GM18499 (cell line): Measurements from ENCODE around the gene THOC6.
A peak's percentile ranks its signal among the peaks of the same experiment; 100 is the strongest.

Experiments
- ATAC-seq: cut with Tn5 transposase; IDR thresholded peaks from one replicate; pipeline ENCODE4 v1.9.1; 2021; ENCODE audit warnings: moderate number of reproducible peaks; ENCODE audit not compliant: insufficient read depth, unreplicated experiment

The THOC6 gene

DNA sequence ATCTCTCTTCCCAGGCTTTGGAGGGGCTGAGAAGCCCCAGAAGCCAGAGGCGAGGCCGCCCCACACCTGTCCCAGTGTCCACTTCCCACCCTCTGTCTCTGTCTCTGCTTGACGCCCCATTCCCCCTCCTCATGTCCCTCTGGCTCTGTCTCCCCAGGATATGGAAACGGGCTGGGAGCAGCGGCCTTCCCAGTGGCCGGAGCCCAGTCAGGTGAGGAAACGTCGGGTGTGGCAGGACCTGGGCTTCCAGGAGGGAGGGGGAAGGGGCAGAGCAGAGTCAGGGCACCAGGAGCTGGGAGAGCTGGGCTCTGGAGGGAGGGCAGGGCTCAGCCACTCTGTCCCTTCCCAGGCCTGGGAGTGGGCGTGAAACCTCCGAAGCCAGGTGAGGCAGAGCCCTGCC, 32.9 kb upstream of the THOC6 start:
- no peak for ATAC-seq

GRCh38 chr16:2991566-2992261, 32.1 kb upstream of the THOC6 start:
- ATAC-seq, result no peak

GRCh38 chr16:2992383-2993081, 31.3 kb upstream of the THOC6 start:
- no peak for ATAC-seq

DNA sequence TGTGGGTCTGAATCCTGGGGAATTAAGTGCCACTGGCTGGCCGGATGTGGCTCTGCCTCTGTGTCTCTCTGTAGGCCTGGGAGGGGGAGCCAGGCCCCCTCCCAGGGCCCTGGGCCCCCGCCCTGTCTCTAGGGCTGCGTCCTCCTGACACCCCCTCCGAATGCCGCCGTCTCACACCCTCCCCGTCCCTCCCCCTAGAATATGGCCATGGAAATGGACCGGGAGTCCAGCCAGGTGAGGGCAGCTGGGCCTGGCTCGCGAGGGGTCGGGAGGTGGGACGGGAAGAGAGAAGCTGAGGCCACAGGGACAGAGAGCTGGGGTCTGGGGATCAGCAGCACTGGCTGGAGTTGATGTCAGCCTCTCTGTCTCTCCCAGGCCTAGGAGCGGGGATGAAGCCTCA, 27.5 kb upstream of the THOC6 start:
- ATAC-seq, result no peak

GRCh38 chr16:2999929-3000328, 23.9 kb upstream of the THOC6 start:
- ATAC-seq, result no peak

DNA sequence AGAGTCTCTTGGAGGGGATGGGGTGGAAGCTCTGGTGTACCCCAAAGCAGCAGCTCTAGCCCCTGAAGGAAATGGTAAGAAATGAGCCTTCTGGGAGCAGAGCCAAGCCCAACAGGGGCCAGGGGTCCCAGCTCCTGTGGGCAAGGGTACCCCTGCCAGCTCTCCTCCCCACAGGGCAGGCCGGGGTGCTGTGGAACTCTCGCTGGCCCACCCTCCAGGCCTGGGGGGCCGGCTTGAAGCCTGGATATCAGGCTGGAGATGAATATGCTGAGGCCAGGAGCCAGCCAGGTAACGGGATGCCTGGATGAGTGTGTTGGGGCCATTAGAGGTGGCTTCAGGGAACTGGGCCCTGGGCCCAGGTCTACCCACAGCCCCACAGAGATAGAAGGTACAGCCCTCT, 23.3 kb upstream of the THOC6 start:
- ATAC-seq, result no peak

DNA sequence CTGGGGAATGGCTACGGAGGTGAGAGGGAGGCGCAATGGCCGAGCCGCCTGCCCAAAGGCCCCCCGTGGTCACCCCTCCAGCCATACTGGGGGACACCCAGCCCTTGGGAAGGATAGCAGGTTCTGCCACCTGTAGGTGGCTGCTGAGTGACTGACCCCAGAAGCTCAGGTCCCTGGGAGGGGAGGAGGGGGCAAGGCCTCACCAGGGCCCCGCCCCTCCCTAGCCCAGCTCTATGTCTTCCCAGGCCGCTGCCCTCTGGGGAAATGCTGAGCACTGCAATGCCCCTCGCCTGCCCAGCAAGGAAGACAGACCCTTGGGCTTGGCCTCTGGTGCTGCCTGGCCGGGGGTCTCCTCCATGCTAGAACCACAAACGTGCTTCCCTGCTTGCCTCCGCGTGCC, 22.5 kb upstream of the THOC6 start:
- no peak for ATAC-seq

DNA sequence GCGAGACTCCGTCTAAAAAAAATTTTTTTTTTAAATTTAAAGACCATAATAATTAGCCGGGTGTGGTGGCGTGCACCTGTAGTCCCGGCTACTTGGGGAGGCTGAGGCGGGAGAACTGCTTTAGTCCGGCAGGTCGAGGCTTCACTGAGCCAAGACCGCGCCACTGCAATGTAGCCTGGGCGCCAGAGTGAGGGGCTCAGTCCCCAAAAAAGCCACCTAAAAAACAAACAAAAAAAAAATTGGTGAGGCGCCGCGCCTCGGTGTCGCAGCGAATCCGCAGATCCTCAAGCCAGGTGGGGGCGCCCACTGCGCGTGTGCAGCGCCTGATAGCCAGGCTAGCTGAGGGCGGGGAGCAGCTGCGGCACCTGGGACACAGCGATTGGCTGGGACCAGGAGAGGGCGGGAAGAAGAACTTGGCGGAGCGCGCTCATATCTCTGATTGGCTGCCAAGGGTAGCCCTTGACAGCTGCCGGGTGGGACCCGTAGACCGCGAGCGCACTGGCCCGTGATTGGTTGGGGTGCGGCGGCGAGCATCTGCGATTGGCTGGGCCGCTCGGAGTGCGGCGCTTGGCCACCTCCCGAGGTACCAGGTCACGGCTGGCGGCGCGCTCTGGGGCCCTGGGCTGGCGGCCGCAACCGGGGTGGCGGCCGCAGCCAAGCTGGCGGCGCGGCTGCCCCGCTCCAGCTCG, 20.1 kb upstream of the THOC6 start:
- ATAC-seq, result peak; percentile 85

DNA sequence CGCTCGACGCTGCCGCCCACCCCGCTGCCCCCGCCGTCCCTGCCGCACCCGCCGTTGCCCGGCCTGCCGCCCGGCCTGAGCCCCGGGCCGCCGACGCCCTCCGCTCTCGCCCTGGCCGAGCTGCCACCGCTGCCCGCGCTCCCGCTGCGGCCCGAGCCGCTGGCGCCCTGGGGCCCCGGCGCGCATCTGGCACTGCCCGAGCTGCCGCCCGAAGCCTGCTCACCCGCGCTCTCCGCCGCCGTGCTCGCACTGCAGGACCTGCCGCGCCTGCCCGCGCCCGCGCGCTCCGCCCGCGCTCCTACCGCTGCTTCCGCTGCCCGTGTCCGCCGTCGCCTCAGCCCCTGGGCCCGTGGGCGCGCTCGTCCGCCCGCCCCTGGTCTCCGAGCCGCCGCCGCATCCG, 19.5 kb upstream of the THOC6 start:
- ATAC-seq, result no peak

GRCh38 chr16:3004781-3005284, 19.0 kb upstream of the THOC6 start:
- ATAC-seq, result no peak

DNA sequence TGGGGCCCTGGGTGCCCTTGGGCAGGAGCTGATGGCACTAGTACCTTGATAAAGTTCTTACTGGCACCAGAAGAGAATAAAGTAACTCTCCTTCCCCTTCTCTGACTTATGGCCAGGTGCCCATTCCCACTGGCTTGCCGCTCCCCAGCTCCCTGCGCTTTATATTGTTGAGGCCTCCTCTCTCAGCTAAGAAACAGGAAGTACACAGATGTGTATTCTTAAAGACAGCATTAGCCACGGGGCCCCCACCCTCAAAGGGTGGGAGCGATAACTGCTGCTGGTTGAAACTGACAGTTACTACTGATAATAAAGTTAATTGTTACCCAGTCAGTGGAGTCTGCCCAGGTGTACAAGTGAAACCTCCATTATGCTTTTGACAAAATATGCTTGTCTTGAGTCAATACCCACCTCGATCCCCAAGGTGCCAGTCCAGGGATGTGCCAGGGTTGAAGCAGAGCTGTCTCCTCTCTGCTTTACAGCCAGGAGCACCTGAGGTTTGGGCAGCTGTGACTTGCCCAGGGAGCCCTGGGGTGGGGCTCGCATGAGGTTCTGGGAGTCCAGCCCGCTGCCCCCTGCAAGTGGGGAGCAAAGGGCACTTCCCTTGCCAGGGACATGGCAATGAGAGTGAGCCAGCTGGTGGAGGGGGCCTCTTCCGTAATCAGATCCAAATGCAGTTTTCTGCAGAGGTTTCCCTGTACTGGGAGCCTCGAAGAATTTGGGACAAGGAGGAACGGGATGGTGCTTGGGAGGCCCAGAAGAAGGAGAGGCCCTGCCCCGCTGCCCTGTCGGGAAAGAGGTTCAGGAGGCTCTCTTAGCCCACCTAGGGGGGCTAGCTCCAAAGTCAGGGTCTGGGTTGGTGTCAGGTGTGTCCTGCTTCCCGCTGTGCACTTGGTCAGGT, 16.5 kb upstream of the THOC6 start:
- no peak for ATAC-seq

DNA sequence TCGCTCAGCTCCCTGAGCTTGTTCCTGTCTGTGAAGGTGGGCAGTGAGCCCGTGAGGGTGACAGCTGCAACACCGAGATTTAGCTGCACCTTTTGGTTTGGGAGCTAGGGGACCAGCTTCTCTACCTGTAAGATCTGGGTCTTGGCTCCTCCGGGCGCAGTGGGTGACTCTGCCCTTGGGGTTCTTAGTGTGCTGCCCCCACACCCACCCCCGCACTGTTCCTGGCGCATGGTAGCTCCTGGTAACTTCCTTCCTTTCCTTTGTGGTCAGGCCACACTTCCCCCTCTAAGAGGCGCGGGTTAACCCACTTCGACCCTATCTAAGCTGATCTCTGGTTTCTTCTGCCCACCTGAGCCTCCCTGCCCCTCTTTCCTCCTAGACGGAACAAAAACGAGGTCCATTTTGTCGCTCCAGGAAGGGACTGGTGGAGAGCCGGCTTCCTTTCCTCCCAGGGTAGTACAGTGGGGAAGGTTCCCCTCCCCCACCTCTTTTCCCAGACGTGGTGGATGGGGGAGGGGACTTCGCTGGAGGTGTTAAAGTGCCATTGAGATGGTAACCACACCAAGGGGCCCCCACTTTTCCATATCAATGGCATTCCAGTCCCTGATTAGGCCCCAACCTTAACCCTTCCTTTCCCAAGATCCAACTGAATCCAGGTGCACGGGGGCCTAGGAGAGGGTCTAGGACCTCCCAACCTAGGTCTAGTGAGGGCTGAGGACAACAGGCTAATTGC, 15.7 kb upstream of the THOC6 start:
- ATAC-seq, result no peak

DNA sequence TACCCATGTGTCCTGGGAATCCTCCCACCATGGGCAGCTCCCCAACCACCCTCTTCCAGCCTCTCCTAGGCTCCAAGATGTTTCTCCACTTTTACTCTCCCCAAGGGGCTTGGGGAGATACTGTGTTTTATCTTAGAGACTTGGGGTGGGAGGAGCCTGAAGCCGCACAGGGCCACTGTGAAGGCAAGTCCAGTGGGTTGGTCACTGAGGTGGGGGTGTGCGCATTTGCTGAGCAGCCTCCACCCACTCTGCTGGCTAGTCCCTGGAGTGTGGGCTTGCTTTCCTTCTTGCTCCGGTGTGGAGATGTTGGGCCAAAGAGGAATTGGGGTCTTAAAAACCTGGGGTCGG, 15.2 kb upstream of the THOC6 start:
- no peak for ATAC-seq

GRCh38 chr16:3009568-3010390, 14.1 kb upstream of the THOC6 start:
- no peak for ATAC-seq

GRCh38 chr16:3010510-3010909, 13.3 kb upstream of the THOC6 start:
- ATAC-seq, result no peak

- no peak for ATAC-seq
Observed at GRCh38 chr16:3012246-3012645, 11.6 kb upstream of the THOC6 start.

DNA sequence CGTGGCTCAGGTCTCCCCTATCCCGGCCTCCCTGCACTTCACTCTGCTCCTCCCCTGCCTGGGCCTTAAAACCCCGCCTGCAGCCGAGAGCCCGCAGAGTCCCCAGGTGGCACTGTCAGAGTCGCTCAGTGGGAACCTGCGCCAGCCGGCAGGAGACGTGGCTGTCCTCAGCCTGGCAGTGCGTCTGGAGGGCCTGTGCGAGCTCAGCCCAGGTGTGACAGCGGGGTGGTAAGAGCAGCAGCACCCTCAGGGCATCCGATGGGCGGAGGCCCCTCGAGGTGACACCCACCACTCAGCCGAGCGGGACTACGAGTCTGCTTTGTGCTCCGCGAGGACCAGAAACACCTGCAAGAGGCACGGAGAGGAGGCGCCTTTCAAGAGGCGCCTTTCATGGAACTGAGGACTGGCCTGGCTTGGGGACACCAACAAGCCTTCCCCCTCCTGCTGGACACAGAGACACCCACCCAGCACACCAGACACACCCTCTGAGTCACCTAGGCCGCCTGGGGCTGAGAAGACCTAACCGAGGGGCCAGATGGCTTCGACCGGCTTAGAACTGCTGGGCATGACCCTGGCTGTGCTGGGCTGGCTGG, 10.9 kb upstream of the THOC6 start, which contains the start of gene CLDN9:
TSS of gene CLDN9 (plus strand) at position 96 of the 593 bp plus-strand sequence. CDS start at position 536, 440 bp downstream.
- ATAC-seq, result no peak

GRCh38 chr16:3013491-3013951, 10.3 kb upstream of the THOC6 start:
- no peak for ATAC-seq
